SU-DHL-6 (cell line): ENCODE measurements around the gene SGCD.

Source experiments
- H2AFZ ChIP-seq: fragments of 200-600 bp; sonication (generic); 2 replicates; pipeline ENCODE4 v1.6.1; 2014; ENCODE audit warnings: low read depth, mild to moderate bottlenecking, moderate library complexity, mixed read lengths, antibody characterized with exemption, low read length; ENCODE audit not compliant: severe bottlenecking
- H3F3A ChIP-seq: fragments of 200-600 bp; shearing (Covaris generic); 2 replicates; pipeline ENCODE4 v1.6.0; 2016; ENCODE audit warnings: antibody characterized with exemption, mild to moderate bottlenecking; ENCODE audit not compliant: insufficient read depth
- H3K27ac ChIP-seq: fragments of 200-600 bp; sonication (generic); 2 replicates; pipeline ENCODE4 v1.5.1; 2016; ENCODE audit warnings: low read depth, mild to moderate bottlenecking, low read length, moderate library complexity, mixed read lengths
- H3K27me3 ChIP-seq: fragments of 200-600 bp; sonication (generic), shearing (Covaris generic); 2 replicates; pipeline ENCODE4 v1.6.0; 2014; ENCODE audit warnings: mild to moderate bottlenecking, low read length
- H3K36me3 ChIP-seq: fragments of 200-600 bp; sonication (generic); 2 replicates; pipeline ENCODE4 v1.6.1; 2014; ENCODE audit warnings: mild to moderate bottlenecking, low read length, mixed read lengths
- H3K4me2 ChIP-seq: fragments of 300-600, 200-600 bp; shearing (Covaris generic), sonication (generic); 2 replicates; pipeline ENCODE4 v1.6.0; 2014; ENCODE audit warnings: low read length, low read depth, mild to moderate bottlenecking; ENCODE audit not compliant: poor library complexity, severe bottlenecking
- H3K4me3 ChIP-seq: fragments of 200-600 bp; sonication (generic); 2 replicates; pipeline ENCODE4 v1.5.1; 2014; ENCODE audit warnings: antibody characterized with exemption, low read length, mild to moderate bottlenecking, mixed read lengths; ENCODE audit not compliant: insufficient read depth, poor library complexity, severe bottlenecking
- H3K79me2 ChIP-seq: fragments of 200-600 bp; sonication (generic); 2 replicates; pipeline ENCODE4 v1.6.1; 2014; ENCODE audit warnings: mild to moderate bottlenecking, low read length, moderate library complexity; ENCODE audit not compliant: insufficient read depth
- H3K9ac ChIP-seq: fragments of 200-600 bp; sonication (generic); 2 replicates; pipeline ENCODE4 v1.7.0; 2014; ENCODE audit warnings: mild to moderate bottlenecking, low read length
- H3K9me2 ChIP-seq: fragments of 200-600 bp; sonication (generic); replicated peaks from 2 replicates; pipeline ENCODE4 v1.6.1; 2014; ENCODE audit warnings: low read length; ENCODE audit not compliant: insufficient read depth
- H3K9me3 ChIP-seq: fragments of 200-600 bp; sonication (generic); 2 replicates; pipeline ENCODE4 v1.6.1; 2014; ENCODE audit warnings: low read length, mixed read lengths; ENCODE audit not compliant: insufficient read depth
- H4K20me1 ChIP-seq: fragments of 200-600 bp; sonication (generic); 2 replicates; pipeline ENCODE4 v1.6.1; 2014; ENCODE audit warnings: low read depth, mild to moderate bottlenecking, antibody characterized with exemption, low read length, moderate library complexity, mixed read lengths
- EZH2phosphoT487 ChIP-seq: fragments of 200-600 bp; sonication (generic), shearing (Covaris generic); conservative IDR thresholded peaks from 2 replicates; pipeline ENCODE4 v1.6.1; 2018; ENCODE audit warnings: mild to moderate bottlenecking, antibody characterized with exemption, low read length, moderate library complexity, mixed read lengths
- TF ChIP-seq, protein P1 (sequence below): fragments of 200-600 bp; sonication (generic); IDR thresholded peaks from one replicate; pipeline ENCODE4 v1.5.1; 2017; ENCODE audit warnings: antibody characterized with exemption, mild to moderate bottlenecking, low read length, moderate library complexity; ENCODE audit not compliant: insufficient read depth, poor library complexity, severe bottlenecking

The SGCD gene

DNA sequence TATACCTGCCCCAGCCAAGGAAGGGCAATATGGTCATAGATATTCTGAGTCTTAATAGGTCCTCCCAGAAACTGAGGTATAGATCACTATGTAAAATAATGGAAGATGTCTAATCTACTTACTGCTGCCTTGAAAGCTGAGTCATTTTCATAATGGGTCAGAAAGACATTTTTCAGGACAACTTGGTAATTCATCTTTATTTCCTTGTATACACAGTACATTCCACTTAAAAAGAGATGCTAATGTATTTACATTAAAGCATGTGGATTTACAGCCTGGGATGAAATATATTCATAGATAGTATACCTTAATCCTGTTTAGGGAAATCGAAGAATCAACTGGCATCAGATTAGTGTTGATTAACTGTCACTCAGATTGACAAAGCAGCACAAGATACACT lies 304.0 kb downstream of the SGCD start:
- Histone ChIP-seq H3K36me3 (no peaks in the 10 kb centered on the region), H3K9me3 (no peaks in the 10 kb centered on the region), H3K27me3 (no peaks in the 10 kb centered on the region), H3K9ac (no peak overlapping the region), H3K9me2 (no peaks in the 10 kb centered on the region), H3F3A (no peaks in the 10 kb centered on the region), H3K79me2 (no peaks in the 10 kb centered on the region), H4K20me1 (no peaks in the 10 kb centered on the region), H3K4me2 (no peak overlapping the region), H3K27ac (no peak overlapping the region), H3K4me3 (no peak overlapping the region), H2AFZ (no peak overlapping the region)
- no peak for TF ChIP-seq EZH2phosphoT487
- TF ChIP-seq, protein P1, sequence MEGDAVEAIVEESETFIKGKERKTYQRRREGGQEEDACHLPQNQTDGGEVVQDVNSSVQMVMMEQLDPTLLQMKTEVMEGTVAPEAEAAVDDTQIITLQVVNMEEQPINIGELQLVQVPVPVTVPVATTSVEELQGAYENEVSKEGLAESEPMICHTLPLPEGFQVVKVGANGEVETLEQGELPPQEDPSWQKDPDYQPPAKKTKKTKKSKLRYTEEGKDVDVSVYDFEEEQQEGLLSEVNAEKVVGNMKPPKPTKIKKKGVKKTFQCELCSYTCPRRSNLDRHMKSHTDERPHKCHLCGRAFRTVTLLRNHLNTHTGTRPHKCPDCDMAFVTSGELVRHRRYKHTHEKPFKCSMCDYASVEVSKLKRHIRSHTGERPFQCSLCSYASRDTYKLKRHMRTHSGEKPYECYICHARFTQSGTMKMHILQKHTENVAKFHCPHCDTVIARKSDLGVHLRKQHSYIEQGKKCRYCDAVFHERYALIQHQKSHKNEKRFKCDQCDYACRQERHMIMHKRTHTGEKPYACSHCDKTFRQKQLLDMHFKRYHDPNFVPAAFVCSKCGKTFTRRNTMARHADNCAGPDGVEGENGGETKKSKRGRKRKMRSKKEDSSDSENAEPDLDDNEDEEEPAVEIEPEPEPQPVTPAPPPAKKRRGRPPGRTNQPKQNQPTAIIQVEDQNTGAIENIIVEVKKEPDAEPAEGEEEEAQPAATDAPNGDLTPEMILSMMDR: no peak

DNA sequence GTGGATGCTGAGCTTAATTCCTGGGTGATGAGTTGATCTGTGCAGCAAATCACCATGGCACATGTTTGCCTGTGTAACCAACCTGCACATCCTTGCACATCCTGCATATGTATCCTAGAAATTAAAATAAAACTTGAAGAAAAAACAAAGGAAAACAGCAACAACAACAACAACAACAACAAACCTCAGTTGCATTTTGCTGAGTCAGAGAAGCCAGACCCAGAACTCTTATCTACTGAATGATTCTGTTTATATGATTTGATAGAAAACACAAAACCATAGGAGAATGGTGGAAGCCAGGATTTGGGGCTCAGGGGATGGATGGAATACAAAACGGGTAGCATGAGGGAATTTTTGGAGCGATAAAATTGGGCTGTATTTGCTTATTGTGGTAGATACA lies 307.3 kb downstream of the SGCD start:
- Histone ChIP-seq H3K27me3 (no peaks in the 10 kb centered on the region), H3K9me3 (no peaks in the 10 kb centered on the region), H3K4me3 (no peak overlapping the region), H3K79me2 (no peaks in the 10 kb centered on the region), H3K27ac (no peak overlapping the region), H4K20me1 (no peaks in the 10 kb centered on the region), H3K4me2 (no peak overlapping the region), H3K9me2 (no peaks in the 10 kb centered on the region), H2AFZ (no peak overlapping the region), H3K9ac (no peak overlapping the region), H3F3A (no peaks in the 10 kb centered on the region), H3K36me3 (no peaks in the 10 kb centered on the region)
- TF ChIP-seq EZH2phosphoT487: no peak
- TF ChIP-seq, protein P1: no peak

DNA sequence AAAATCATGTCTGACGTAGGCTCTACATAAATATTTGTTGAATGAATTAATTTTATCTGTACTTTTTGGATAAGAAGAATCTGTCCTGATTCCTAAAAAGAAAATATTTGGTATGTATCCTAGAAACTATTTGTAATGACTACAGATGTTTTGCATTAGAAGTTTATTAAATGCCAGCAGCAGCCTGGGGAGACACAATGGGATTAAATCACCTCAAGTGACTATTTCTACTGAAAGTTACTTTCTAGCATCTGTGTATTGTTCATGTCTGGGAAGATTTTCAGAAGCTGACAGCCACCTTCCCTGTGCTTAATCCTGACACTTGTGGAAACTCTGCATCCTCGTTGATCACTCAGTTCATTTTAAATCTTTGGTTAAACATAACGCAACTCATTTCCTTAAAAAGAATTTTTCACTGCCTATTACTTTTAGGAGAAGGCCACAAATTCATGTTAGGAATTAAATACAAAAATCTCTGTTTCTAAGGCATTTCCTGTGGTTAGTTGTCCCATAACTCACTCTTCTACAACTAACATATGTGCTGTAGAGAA lies 313.8 kb downstream of the SGCD start:
- Histone ChIP-seq H3K36me3 (no peaks in the 10 kb centered on the region), H3K27ac (no peak overlapping the region), H3K79me2 (no peaks in the 10 kb centered on the region), H2AFZ (no peak overlapping the region), H3K9ac (no peak overlapping the region), H3F3A (no peaks in the 10 kb centered on the region), H4K20me1 (no peaks in the 10 kb centered on the region), H3K4me3 (no peak overlapping the region), H3K4me2 (no peak overlapping the region), H3K27me3 (no peaks in the 10 kb centered on the region), H3K9me3 (no peaks in the 10 kb centered on the region), H3K9me2 (no peaks in the 10 kb centered on the region)
- TF ChIP-seq, protein P1: no peak
- TF ChIP-seq EZH2phosphoT487: no peak

DNA sequence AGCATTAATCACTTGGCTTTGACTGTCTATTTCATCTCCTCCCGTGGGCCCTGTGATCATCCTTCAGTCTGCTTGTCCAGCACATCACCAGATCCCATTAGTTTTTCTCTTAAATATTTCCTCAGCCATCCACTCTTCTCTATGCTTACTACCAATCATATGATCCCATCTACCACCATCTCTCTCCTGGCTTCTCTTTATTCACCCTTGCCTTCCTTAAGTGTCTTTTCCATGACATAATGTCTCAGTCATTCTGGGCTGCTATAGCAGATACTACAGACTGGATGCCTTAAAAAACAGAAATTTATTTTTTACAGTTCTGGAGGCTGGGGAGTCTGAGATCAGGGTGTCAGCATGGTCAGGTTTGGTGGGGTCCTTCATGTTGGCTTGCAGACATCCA lies 314.7 kb downstream of the SGCD start:
- H3K4me3 ChIP-seq: no peak overlapping the region
- no peaks in the 10 kb centered on the region for H3K36me3 ChIP-seq
- H4K20me1 ChIP-seq: no peaks in the 10 kb centered on the region
- H3K9me3 ChIP-seq: no peaks in the 10 kb centered on the region
- H3K79me2 ChIP-seq: no peaks in the 10 kb centered on the region
- TF ChIP-seq EZH2phosphoT487: no peak
- TF ChIP-seq, protein P1: no peak
- H3K9me2 ChIP-seq: no peaks in the 10 kb centered on the region
- no peak overlapping the region for H3K27ac ChIP-seq
- no peaks in the 10 kb centered on the region for H3K27me3 ChIP-seq
- no peaks in the 10 kb centered on the region for H3F3A ChIP-seq
- no peak overlapping the region for H3K4me2 ChIP-seq
- H3K9ac ChIP-seq: no peak overlapping the region
- H2AFZ ChIP-seq: no peak overlapping the region
